Left kidney (tissue), 2 donors: ENCODE data around the gene TRIM28. TPM values are rescaled to one million over a fixed set of nuclear protein-coding genes. Genes with fewer than 3 reads are reported as not detected.

Source experiments
- DNase-seq: peaks from one replicate; pipeline ENCODE4 v3.0.0-alpha.2; 2013
- polyA plus RNA-seq: library from polyadenylated mRNA; unstranded; fragments of 120-200 nt; gene quantifications from one replicate; pipeline ENCODE4 v1.2.1, GENCODE V29; 2013; ENCODE audit not compliant: insufficient read length

Gene TRIM28
- polyA plus RNA-seq, 1 donor = 706 TPM

GRCh38 chr19:58559275-58560006 is 15.6 kb downstream of the TRIM28 start:
- DNase-seq = peak; percentile 89

GRCh38 chr19:58560007-58560887 is 16.4 kb downstream of the TRIM28 start:
- DNase-seq = no peak

GRCh38 chr19:58560921-58561320 is 17.1 kb downstream of the TRIM28 start:
- no peak for DNase-seq

GRCh38 chr19:58561373-58562121 is 17.7 kb downstream of the TRIM28 start:
- DNase-seq = no peak

GRCh38 chr19:58562122-58563033 is 18.5 kb downstream of the TRIM28 start:
- no peak for DNase-seq

GRCh38 chr19:58563034-58563573 is 19.2 kb downstream of the TRIM28 start:
- no peak for DNase-seq

- no peak for DNase-seq
These were observed 20.0 kb downstream of the TRIM28 start for GRCh38 chr19:58563823-58564222.

- DNase-seq = no peak
These were observed 23.1 kb downstream of the TRIM28 start for GRCh38 chr19:58566989-58567388.

GRCh38 chr19:58568453-58569130 is 24.7 kb downstream of the TRIM28 start:
- DNase-seq = no peak

- no peak for DNase-seq
These were observed 25.5 kb downstream of the TRIM28 start for GRCh38 chr19:58569191-58569942.

- no peak for DNase-seq
These were observed 26.2 kb downstream of the TRIM28 start for GRCh38 chr19:58569943-58570670.

GRCh38 chr19:58570770-58571574 is 27.1 kb downstream of the TRIM28 start:
- DNase-seq = no peak

GRCh38 chr19:58571575-58571947 is 27.7 kb downstream of the TRIM28 start:
- DNase-seq = no peak

GRCh38 chr19:58572026-58572817 is 28.4 kb downstream of the TRIM28 start:
- no peak for DNase-seq

GRCh38 chr19:58572818-58573657 is 29.2 kb downstream of the TRIM28 start, which contains the start of gene MZF1:
MZF1 (minus strand) TSS chr19:58573335; CDS start chr19:58571389, 1,946 bp downstream.
- peak; percentile 100 for DNase-seq

GRCh38 chr19:58573658-58574164 is 29.8 kb downstream of the TRIM28 start:
- no peak for DNase-seq
